CD4-positive, alpha-beta T cell treated with Interferon alpha-2 for 1 hour (primary cell): ENCODE data around the gene TMIGD1.

Source experiments
- DNase-seq, 2 donors: peaks; one replicate each; pipeline ENCODE4 v3.0.0-alpha.2; 2020 to 2022

TMIGD1 gene, protein sequence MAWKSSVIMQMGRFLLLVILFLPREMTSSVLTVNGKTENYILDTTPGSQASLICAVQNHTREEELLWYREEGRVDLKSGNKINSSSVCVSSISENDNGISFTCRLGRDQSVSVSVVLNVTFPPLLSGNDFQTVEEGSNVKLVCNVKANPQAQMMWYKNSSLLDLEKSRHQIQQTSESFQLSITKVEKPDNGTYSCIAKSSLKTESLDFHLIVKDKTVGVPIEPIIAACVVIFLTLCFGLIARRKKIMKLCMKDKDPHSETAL

DNA sequence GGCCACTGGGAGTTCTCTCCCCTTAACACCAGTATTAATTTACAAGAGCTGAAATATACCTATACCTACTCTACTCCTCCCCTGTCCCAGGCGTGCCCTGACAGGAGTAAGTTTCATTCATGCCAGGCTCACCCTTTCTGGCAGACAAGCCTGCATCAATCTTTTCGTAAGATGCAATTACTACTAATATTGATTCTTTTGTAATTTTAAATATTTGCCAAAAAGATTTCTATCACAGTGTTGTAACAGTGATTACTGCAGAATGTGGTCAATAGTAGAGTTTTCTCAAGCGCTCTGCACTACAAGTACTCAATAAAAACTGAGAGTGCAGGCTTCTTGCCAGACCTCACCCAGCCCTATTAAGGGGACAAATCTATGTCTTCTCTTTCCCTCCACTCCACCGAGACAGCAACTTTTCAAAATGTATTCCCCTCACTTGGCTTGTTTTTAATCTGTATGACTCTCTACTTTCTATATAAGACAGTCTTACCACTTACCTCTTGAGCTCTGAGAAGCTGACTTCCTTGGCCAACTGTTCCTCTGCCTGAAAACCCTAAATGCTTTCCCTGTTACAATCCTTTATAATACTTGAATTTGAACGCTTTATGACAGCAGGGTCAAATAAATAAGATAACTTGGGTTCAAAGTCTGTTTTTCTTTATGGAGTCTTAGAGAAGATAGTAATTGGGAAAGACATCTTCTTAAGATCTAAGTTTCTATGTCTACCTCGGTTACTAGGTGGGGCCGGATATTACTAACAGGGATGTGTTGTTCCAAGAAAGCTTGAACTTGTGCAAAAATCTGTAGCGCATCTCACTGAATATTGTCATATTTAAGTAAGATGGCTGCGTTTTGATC lies at the start of gene TMIGD1:
Gene TMIGD1 (minus strand): TSS at position 555 of the 858 bp plus-strand sequence. CDS start 1,924 bp downstream, outside the sequence.
- no peak for DNase-seq

DNA sequence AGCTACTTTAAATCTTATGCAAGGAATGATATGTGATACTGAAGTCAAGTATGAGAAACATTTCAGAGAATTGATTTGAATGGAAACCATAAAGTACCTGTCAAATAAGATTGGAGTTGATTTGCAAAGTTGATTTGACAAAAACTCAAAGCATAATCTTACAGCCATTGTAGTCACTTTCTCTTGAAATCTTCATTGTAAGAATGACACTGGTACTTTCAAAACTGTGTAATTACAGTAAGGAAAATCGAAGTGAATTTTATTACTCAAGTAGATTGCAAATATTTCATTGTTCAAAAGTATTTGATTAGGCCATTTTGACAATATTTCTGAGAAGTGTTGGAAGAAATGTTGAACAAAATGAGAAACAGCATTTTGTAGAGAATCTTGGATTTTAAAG lies 48.5 kb upstream of the TMIGD1 start:
- no peak for DNase-seq

DNA sequence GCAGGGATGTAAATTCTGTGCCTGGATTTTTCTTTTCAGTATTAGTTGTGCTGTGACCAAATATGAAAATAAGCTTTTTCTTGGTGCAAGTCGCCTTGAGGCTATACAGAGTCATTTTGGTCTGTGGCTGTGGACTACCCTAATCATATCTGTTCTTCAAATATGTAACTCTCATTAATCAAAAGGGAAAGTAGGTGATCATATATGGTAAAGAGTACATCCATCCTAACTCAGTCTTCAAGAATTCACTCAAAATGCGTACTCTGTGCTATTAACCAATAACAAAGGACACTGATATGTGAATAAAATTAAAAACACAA lies 47.4 kb upstream of the TMIGD1 start:
- no peak for DNase-seq

- DNase-seq: no peak
Measured at GRCh38 chr17:30380643-30381339, 46.9 kb upstream of the TMIGD1 start.

- peak in 1 of 2 donors; percentile 28 for DNase-seq
Measured at GRCh38 chr17:30379903-30380381, 46.1 kb upstream of the TMIGD1 start.

GRCh38 chr17:30379303-30379902 lies 45.5 kb upstream of the TMIGD1 start:
- peak; percentile 8 to 43 for DNase-seq

DNA sequence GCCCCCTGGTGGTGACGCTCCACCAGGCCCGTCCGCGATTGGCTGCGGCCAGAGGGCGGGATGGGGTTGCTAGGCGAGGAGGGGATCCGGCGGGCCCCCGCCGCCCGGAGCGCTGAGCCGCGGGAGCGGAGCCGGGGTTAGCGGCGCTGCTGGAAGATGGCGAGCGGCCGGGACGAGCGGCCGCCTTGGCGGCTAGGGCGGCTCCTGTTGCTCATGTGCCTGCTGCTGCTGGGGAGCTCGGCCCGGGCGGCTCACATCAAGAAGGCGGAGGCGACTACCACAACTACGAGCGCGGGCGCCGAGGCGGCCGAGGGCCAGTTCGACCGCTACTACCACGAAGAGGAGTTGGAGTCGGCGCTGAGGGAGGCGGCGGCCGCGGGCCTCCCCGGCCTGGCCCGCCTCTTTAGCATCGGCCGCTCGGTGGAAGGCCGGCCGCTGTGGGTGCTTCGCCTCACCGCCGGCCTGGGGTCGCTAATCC lies 45.0 kb upstream of the TMIGD1 start, which contains the start of gene CPD:
Gene CPD (plus strand): TSS at position 103 of the 478 bp plus-strand sequence. CDS start 54 bp downstream, at position 157.
- DNase-seq: peak; percentile 95 to 97

GRCh38 chr17:30378241-30378824 lies 44.5 kb upstream of the TMIGD1 start:
- DNase-seq: peak; percentile 68 to 82

DNA sequence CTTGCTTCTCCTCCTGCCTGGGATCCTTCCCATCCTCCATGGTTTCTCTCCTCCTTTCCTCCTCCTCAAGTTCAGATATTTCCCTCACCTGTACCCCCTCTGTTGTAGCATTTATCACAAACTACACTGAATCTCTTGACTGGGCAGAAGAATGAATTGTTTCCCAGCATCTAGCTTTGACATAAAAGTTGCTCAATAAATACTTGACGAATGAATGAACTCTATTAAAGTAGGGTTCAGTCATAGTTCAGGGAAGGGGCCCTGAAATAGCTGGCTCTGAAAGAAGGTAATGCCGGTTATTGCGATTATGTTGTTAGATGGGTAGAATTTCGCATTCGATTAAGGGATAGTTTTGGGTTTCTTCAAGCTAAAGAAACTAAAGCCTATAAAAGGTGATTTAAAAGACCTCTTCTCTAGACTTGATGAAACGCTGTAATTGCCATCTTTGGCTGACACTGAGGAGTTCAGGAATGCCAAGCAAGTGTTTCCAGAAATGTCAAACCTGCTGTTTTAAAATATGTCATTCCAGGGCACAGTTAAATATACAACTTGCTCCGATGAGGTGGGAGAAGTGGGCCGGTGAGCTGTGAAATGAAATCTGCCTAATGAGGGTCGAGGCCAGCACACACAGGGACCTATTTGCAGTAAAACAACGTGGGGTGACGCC lies 43.9 kb upstream of the TMIGD1 start:
- DNase-seq: no peak

GRCh38 chr17:30376621-30377452 lies 43.0 kb upstream of the TMIGD1 start:
- no peak for DNase-seq

DNA sequence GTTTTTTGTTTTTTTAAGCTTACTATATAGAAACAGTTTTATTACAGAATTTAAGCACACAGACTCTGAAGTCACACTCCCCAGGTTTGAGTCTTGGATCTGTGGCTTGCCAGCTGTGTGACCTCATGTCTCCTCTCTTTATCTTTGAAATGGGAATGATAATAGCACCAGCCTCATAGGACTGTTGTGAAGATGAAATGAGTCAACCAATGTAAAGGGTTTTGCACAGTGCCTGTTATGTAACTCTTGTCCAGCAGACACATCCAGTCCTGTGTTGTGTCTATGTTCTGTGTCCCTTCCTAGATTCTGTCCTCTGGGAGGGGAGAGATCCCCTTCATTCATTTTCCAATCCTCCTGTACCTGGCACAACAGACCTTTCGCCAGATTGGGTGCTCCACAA lies 41.8 kb upstream of the TMIGD1 start:
- DNase-seq: no peak

- no peak for DNase-seq
Measured at GRCh38 chr17:30372755-30373154, 38.9 kb upstream of the TMIGD1 start.

- DNase-seq: no peak
Measured at GRCh38 chr17:30369995-30370394, 36.1 kb upstream of the TMIGD1 start.

GRCh38 chr17:30368912-30369720 lies 35.3 kb upstream of the TMIGD1 start:
- DNase-seq: no peak

DNA sequence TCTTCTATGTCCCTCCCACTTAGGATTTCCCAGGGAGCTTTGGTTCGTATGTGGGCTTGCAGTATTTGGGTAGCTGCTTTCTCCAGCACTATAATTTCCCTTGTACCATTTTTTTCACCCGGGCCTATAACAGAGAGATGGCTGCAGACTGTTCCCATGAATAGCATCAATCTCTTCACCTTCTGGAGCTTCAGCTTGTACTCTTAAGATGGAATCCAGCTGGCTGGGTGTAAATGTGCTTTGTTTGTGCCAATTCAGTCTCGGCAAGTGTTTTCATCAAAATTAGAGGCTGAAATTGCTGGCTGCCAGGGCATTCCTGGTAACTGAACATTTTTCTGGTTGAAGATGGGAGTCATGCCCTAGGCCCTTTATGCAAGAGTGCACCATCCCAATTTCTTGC lies 32.7 kb upstream of the TMIGD1 start:
- DNase-seq: no peak

DNA sequence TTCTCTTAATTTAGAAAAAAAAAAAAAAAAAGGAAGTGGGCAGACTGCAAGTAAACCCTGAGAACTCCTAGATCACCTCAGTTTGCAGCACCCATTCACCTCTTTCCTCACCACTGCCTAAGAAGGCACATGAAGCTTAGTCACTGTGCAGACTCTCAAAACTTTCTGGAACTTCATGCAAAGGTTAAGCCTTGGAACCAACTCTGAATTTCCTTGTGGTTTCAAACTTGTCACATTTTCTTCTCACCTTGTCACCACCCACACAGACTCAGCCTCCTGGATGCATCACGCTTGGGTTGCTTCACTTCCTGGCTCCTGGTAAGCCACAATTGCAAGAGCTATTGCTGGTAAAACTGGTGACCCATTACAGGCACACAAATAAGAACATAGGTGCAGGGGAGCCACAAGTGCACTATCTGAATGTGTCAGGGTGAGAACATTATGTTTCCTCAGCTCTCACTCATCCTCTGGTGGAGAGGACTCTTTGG lies 29.9 kb upstream of the TMIGD1 start:
- peak; percentile 81 to 86 for DNase-seq

DNA sequence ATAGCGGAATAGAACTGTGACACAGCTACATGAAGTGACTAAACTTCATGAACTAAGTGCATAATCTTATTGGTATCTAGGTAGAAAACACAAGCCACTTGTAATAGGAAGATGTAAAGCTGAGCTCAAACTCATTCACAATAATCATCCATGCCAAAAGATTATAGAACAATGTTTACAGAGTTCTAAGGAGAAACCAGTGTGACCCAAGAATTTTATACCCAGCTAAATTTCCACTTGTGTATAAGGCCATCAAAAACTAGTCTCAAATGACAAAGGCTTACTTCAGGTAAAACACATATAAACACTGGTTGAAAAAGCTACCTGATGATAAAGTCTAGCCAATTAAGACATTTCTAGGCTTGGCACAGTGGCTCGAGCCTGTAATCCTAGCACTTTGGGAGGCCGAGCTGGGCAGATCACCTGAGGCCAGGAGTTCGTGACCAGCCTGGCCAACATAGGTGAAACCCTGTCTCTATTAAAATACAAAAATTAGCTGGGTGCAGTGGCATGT lies 28.0 kb upstream of the TMIGD1 start:
- no peak for DNase-seq

- DNase-seq: no peak
Measured at GRCh38 chr17:30360086-30360808, 26.4 kb upstream of the TMIGD1 start.
